Panc1 (cell line): ENCODE measurements around the gene FN3K.

Experiments
- SIN3A ChIP-seq: IDR thresholded peaks from 2 replicates; pipeline ENCODE4 v1.6.1; 2012; ENCODE audit warnings: low read depth, mild to moderate bottlenecking, low read length, moderate library complexity, borderline replicate concordance; ENCODE audit not compliant: insufficient read depth
- TF ChIP-seq, protein P1 (sequence below): fragments of 450-650 bp; IDR thresholded peaks from 2 replicates; pipeline ENCODE4 v1.5.1; 2017; ENCODE audit warnings: mild to moderate bottlenecking
- TF ChIP-seq, protein P2 (sequence below), 2 experiments: IDR thresholded peaks; 2 replicates each; pipeline ENCODE4 v1.6.1; 2011 to 2012; ENCODE audit warnings: low read depth in 2 of 2, control low read depth in 1 of 2, low read length in 1 of 2, mild to moderate bottlenecking in 1 of 2, moderate library complexity in 1 of 2; ENCODE audit not compliant: insufficient read depth in 1 of 2

GRCh38 chr17:82788206-82789001, 53.0 kb downstream of the FN3K start:
- TF ChIP-seq, protein P1, sequence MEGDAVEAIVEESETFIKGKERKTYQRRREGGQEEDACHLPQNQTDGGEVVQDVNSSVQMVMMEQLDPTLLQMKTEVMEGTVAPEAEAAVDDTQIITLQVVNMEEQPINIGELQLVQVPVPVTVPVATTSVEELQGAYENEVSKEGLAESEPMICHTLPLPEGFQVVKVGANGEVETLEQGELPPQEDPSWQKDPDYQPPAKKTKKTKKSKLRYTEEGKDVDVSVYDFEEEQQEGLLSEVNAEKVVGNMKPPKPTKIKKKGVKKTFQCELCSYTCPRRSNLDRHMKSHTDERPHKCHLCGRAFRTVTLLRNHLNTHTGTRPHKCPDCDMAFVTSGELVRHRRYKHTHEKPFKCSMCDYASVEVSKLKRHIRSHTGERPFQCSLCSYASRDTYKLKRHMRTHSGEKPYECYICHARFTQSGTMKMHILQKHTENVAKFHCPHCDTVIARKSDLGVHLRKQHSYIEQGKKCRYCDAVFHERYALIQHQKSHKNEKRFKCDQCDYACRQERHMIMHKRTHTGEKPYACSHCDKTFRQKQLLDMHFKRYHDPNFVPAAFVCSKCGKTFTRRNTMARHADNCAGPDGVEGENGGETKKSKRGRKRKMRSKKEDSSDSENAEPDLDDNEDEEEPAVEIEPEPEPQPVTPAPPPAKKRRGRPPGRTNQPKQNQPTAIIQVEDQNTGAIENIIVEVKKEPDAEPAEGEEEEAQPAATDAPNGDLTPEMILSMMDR, result no peak
- no peak for TF ChIP-seq SIN3A
- TF ChIP-seq, protein P2, sequence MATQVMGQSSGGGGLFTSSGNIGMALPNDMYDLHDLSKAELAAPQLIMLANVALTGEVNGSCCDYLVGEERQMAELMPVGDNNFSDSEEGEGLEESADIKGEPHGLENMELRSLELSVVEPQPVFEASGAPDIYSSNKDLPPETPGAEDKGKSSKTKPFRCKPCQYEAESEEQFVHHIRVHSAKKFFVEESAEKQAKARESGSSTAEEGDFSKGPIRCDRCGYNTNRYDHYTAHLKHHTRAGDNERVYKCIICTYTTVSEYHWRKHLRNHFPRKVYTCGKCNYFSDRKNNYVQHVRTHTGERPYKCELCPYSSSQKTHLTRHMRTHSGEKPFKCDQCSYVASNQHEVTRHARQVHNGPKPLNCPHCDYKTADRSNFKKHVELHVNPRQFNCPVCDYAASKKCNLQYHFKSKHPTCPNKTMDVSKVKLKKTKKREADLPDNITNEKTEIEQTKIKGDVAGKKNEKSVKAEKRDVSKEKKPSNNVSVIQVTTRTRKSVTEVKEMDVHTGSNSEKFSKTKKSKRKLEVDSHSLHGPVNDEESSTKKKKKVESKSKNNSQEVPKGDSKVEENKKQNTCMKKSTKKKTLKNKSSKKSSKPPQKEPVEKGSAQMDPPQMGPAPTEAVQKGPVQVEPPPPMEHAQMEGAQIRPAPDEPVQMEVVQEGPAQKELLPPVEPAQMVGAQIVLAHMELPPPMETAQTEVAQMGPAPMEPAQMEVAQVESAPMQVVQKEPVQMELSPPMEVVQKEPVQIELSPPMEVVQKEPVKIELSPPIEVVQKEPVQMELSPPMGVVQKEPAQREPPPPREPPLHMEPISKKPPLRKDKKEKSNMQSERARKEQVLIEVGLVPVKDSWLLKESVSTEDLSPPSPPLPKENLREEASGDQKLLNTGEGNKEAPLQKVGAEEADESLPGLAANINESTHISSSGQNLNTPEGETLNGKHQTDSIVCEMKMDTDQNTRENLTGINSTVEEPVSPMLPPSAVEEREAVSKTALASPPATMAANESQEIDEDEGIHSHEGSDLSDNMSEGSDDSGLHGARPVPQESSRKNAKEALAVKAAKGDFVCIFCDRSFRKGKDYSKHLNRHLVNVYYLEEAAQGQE (IDR thresholded peaks at IDR 0.05; ENCODE audit: insufficient read depth in 1 of 2, low read depth in 2 of 2, low read length in 1 of 2), result no peak
